H1 (cell line): ENCODE results near the gene MMP3. TPM values are rescaled to one million over a fixed set of nuclear protein-coding genes. Genes with fewer than 3 reads are reported as not detected.

Experiments used
- CTCF ChIA-PET: fragments of 300-600 bp; sonication (Branson Sonifier 250); formaldehyde crosslinking; loops from one replicate; lab custom pipeline; 2021; ENCODE audit not compliant: partially characterized antibody; lab: Charles Lee
- POLR2A ChIA-PET: fragments of 300-600 bp; sonication (Branson Sonifier 250); formaldehyde crosslinking; loops from one replicate; lab custom pipeline; 2021; ENCODE audit warnings: inconsistent platforms; ENCODE audit not compliant: partially characterized antibody; lab: Charles Lee
- DNase-seq, 2 experiments: peaks; one replicate each; pipeline versions ENCODE4 v3.0.0 to v3.0.0-alpha.2; 2010 to 2022; ENCODE audit warnings: low spot score in 2 of 2, low read depth in 1 of 2, mixed read lengths in 1 of 2
- FAIRE-seq: peaks from 2 replicates; lab custom pipeline; 2011; peaks lifted over from hg19 to GRCh38; lab: Jason Lieb, UNC
- H2AFZ ChIP-seq: 2 replicates; pipeline ENCODE4 v1.8.1; 2012; ENCODE audit warnings: low read length, inconsistent platforms
- H2AK5ac ChIP-seq: 2 replicates; pipeline ENCODE4 v1.6.1; 2013; ENCODE audit warnings: low read depth, low read length
- H2BK120ac ChIP-seq: replicated peaks from 2 replicates; pipeline ENCODE3; 2013; ENCODE audit warnings: low read depth, low read length, inconsistent platforms
- H2BK12ac ChIP-seq: 2 replicates; pipeline ENCODE4 v1.6.1; 2013; ENCODE audit warnings: low read depth, low read length
- H2BK15ac ChIP-seq: 2 replicates; pipeline ENCODE4 v1.6.1; 2013; ENCODE audit warnings: low read length
- H2BK20ac ChIP-seq: 2 replicates; pipeline ENCODE4 v1.6.1; 2013; ENCODE audit warnings: low read length
- H2BK5ac ChIP-seq: 2 replicates; pipeline ENCODE4 v1.6.1; 2013; ENCODE audit warnings: low read depth, low read length
- H3K14ac ChIP-seq: 2 replicates; pipeline ENCODE4 v1.6.1; 2013; ENCODE audit warnings: inconsistent platforms; ENCODE audit not compliant: insufficient read length
- H3K18ac ChIP-seq: 2 replicates; pipeline ENCODE4 v1.6.1; 2013; ENCODE audit warnings: low read length; ENCODE audit errors: extremely low read depth
- H3K23ac ChIP-seq: 2 replicates; pipeline ENCODE4 v1.6.1; 2013; ENCODE audit warnings: inconsistent platforms; ENCODE audit not compliant: insufficient read length
- H3K23me2 ChIP-seq: 2 replicates; pipeline ENCODE4 v1.6.1; 2013; ENCODE audit warnings: low read depth, low read length
- H3K27ac ChIP-seq: 2 replicates; pipeline ENCODE4 v1.6.1; 2011; ENCODE audit warnings: low read depth, low read length, inconsistent platforms
- H3K27me3 ChIP-seq, 4 experiments: replicated peaks in 1 of 4; 1 replicate in 1 of 4; 2 replicates in 3 of 4; pipeline versions ENCODE4 v1.6.1 to v1.8.1; 2011 to 2013; ENCODE audit warnings: low read length in 3 of 4, mild to moderate bottlenecking in 3 of 4, inconsistent platforms in 2 of 4, mixed read lengths in 2 of 4, moderate library complexity in 1 of 4; ENCODE audit not compliant: control insufficient read depth in 3 of 4, insufficient read depth in 3 of 4; ENCODE audit errors: extremely low read depth in 1 of 4
- H3K36me3 ChIP-seq, 4 experiments: 2 replicates each; pipeline versions ENCODE4 v1.6.1 to v1.8.1; 2011 to 2013; ENCODE audit warnings: mild to moderate bottlenecking in 4 of 4, low read length in 3 of 4, moderate library complexity in 2 of 4, control low read depth in 1 of 4, inconsistent platforms in 1 of 4; ENCODE audit not compliant: insufficient read depth in 4 of 4, control insufficient read depth in 2 of 4
- H3K4ac ChIP-seq: replicated peaks from 2 replicates; pipeline ENCODE3; 2013; ENCODE audit warnings: low read length, low read depth, mixed read lengths, inconsistent platforms; ENCODE audit not compliant: insufficient read length
- H3K4me1 ChIP-seq, 4 experiments: replicated peaks in 1 of 4; 1 replicate in 1 of 4; 2 replicates in 3 of 4; pipeline versions ENCODE4 v1.6.1 to v1.8.1; 2011 to 2013; ENCODE audit warnings: low read length in 3 of 4, inconsistent platforms in 2 of 4, mixed read lengths in 1 of 4; ENCODE audit not compliant: insufficient read depth in 4 of 4, control insufficient read depth in 3 of 4
- H3K4me2 ChIP-seq, 2 experiments: 2 replicates each; pipeline versions ENCODE4 v1.6.1 to v1.8.1; 2011 to 2013; ENCODE audit warnings: low read depth in 2 of 2, low read length in 2 of 2, control low read depth in 1 of 2, inconsistent platforms in 1 of 2, mild to moderate bottlenecking in 1 of 2; ENCODE audit not compliant: insufficient read depth in 1 of 2
- H3K4me3 ChIP-seq, 4 experiments: fragments of 200-600, 300-600 bp in 1 of 4; sonication (generic), shearing (Covaris generic), sonication (Bioruptor Twin) in 1 of 4; 2 replicates each; pipeline versions ENCODE4 v1.5.1 to v1.8.1; 2011 to 2016; ENCODE audit warnings: low read length in 4 of 4, low read depth in 3 of 4, control low read depth in 2 of 4, inconsistent platforms in 2 of 4, mild to moderate bottlenecking in 2 of 4, mixed read lengths in 1 of 4, moderate library complexity in 1 of 4; ENCODE audit not compliant: insufficient read depth in 2 of 4; ENCODE audit errors: extremely low read depth in 1 of 4
- H3K56ac ChIP-seq: replicated peaks from 2 replicates; pipeline ENCODE3; 2013; ENCODE audit warnings: low read depth, mild to moderate bottlenecking, mixed read lengths, low read length, inconsistent platforms; ENCODE audit not compliant: insufficient read length
- H3K79me1 ChIP-seq: 2 replicates; pipeline ENCODE4 v1.6.1; 2013; ENCODE audit warnings: low read depth, low read length, control low read depth
- H3K79me2 ChIP-seq, 2 experiments: 2 replicates each; pipeline versions ENCODE4 v1.6.1 to v1.8.1; 2012 to 2013; ENCODE audit warnings: low read length in 2 of 2, mild to moderate bottlenecking in 2 of 2, inconsistent platforms in 1 of 2; ENCODE audit not compliant: insufficient read depth in 2 of 2, control insufficient read depth in 1 of 2
- H3K9ac ChIP-seq, 4 experiments: replicated peaks in 1 of 4; 1 replicate in 1 of 4; 2 replicates in 3 of 4; pipeline versions ENCODE4 v1.6.1 to v1.8.1; 2011 to 2013; ENCODE audit warnings: low read depth in 3 of 4, low read length in 3 of 4, control low read depth in 2 of 4, mild to moderate bottlenecking in 2 of 4, moderate library complexity in 2 of 4, inconsistent platforms in 1 of 4; ENCODE audit errors: extremely low read depth in 1 of 4
- H3K9me3 ChIP-seq, 2 experiments: 2 replicates each; pipeline versions ENCODE4 v1.6.1 to v1.8.1; 2012 to 2013; ENCODE audit warnings: mild to moderate bottlenecking in 2 of 2, moderate library complexity in 2 of 2, control low read depth in 1 of 2, inconsistent platforms in 1 of 2, low read depth in 1 of 2, low read length in 1 of 2, mixed read lengths in 1 of 2; ENCODE audit not compliant: insufficient read depth in 2 of 2
- H4K20me1 ChIP-seq, 2 experiments: replicated peaks in 1 of 2; 2 replicates each; pipeline versions ENCODE3 to v1.8.1; 2011 to 2013; ENCODE audit warnings: inconsistent platforms in 2 of 2, low read length in 2 of 2, mild to moderate bottlenecking in 1 of 2; ENCODE audit not compliant: insufficient read depth in 2 of 2, control insufficient read depth in 1 of 2
- H4K5ac ChIP-seq: 2 replicates; pipeline ENCODE4 v1.6.1; 2013; ENCODE audit warnings: low read length, low read depth, mixed read lengths, inconsistent platforms; ENCODE audit not compliant: insufficient read length
- H4K8ac ChIP-seq: 2 replicates; pipeline ENCODE4 v1.8.0; 2013; ENCODE audit warnings: mild to moderate bottlenecking, moderate library complexity, low read length, inconsistent platforms; ENCODE audit not compliant: insufficient read depth; ENCODE audit errors: extremely low read depth
- H4K91ac ChIP-seq: replicated peaks from 2 replicates; pipeline ENCODE3; 2013; ENCODE audit warnings: low read length, mixed read lengths, inconsistent platforms; ENCODE audit not compliant: insufficient read length
- CHD1 ChIP-seq: IDR thresholded peaks from 2 replicates; pipeline ENCODE4 v1.6.1; 2012; ENCODE audit warnings: low read depth, low read length, improper control_type of control experiment
- EZH2 ChIP-seq: fragments of 200-600 bp; sonication (generic); IDR thresholded peaks from 2 replicates; pipeline ENCODE4 v1.7.1; 2012; ENCODE audit warnings: low read depth, mild to moderate bottlenecking, moderate library complexity, low read length, inconsistent platforms; ENCODE audit not compliant: severe bottlenecking
- KDM1A ChIP-seq: fragments of 200-600, 300-600 bp; sonication (generic); IDR thresholded peaks from 2 replicates; pipeline ENCODE4 v1.7.1; 2016; ENCODE audit warnings: mild to moderate bottlenecking, low read length, borderline replicate concordance
- SP4 ChIP-seq: IDR thresholded peaks from 2 replicates; pipeline ENCODE4 v1.6.1; 2012; ENCODE audit warnings: low read length, inconsistent platforms
- WGBS, 2 experiments: shearing (Covaris generic) in 1 of 2; methylation state at CpG; one replicate each; pipeline versions ENCODE4 v1.1.6 to v1.1.7; 2013 to 2015; ENCODE audit warnings: low lambda C conversion rate in 2 of 2, mixed read lengths in 2 of 2, inconsistent platforms in 1 of 2, low coverage in 1 of 2, missing lambda C conversion rate in 1 of 2; ENCODE audit not compliant: insufficient replicate concordance in 2 of 2, insufficient coverage in 1 of 2, insufficient read length in 1 of 2; ENCODE audit errors: extremely low coverage in 1 of 2, missing lambda C conversion rate in 1 of 2; 5-methylcytosine and 5-hydroxymethylcytosine counted together
- polyA plus RNA-seq, 7 experiments: library from polyadenylated mRNA; depleted of rRNA in 3 of 7; stranded (reverse) in 5 of 7; unstranded in 2 of 7; fragments of >200 nt in 5 of 7; fragments of 200-250 nt in 2 of 7; gene quantifications; 1 replicate in 5 of 7; 2 replicates in 1 of 7; 4 replicates in 1 of 7; pipeline versions ENCODE4 v1.2.1 to v1.2.3, GENCODE V29; 2011 to 2013; ENCODE audit warnings: missing spikeins in 2 of 7, mixed read lengths in 2 of 7
- total RNA-seq: library from RNA; stranded (reverse); fragmentation: NEBNext Ultra II Directional; extraction: Animal tissue kit (Norgen Biotek cat#: 25700); gene quantifications from 2 replicates; pipeline ENCODE4 v1.2.1, GENCODE V29; 2021

The MMP3 gene
- total and polyA plus RNA-seq, 2 of the 8 experiments (the other 6 are each of a cell fraction or from before 2014, with no cell fraction given), result not detected

GRCh38 chr11:102837646-102838045, 5.8 kb downstream of the MMP3 start:
- no peak overlapping the region for H4K91ac ChIP-seq
- no peaks in the 10 kb centered on the region for H3K36me3 ChIP-seq
- no peak overlapping the region for H3K56ac ChIP-seq
- H3K79me1 ChIP-seq, result no peaks in the 10 kb centered on the region
- POLR2A ChIA-PET, result no interaction called here
- H4K20me1 ChIP-seq, result no peaks in the 10 kb centered on the region
- no peak overlapping the region for H2BK12ac ChIP-seq
- no peak overlapping the region for H2BK20ac ChIP-seq
- no peak overlapping the region for H2BK15ac ChIP-seq
- no peak overlapping the region for H3K14ac ChIP-seq
- no peak overlapping the region for H3K27ac ChIP-seq
- no peaks in the 10 kb centered on the region for H3K79me2 ChIP-seq
- 88% methylated on average over 2 of the region's 2 CpGs; no CpG with 5 or more reads in 1 of the 2 experiments for WGBS, 2 experiments
- no peak overlapping the region for H3K4me3 ChIP-seq
- TF ChIP-seq CHD1, result no peak
- no peak for TF ChIP-seq EZH2
- no peak for TF ChIP-seq KDM1A
- TF ChIP-seq SP4, result no peak
- TF ChIP-seq, all 59 proteins: peak for 0
- Histone ChIP-seq H3K4me1 (peaks cover 0 to 7% (median 1%) of the 10 kb centered on the region in 4 experiments; a peak in 4 of 7 replicates), H4K5ac (no peak overlapping the region), H4K8ac (no peak overlapping the region), H2BK120ac (no peak overlapping the region), H2AK5ac (no peak overlapping the region), H3K9me3 (no peaks in the 10 kb centered on the region), H3K23ac (no peak overlapping the region), H3K4ac (no peak overlapping the region), H2AFZ (no peak overlapping the region), H3K23me2 (no peaks in the 10 kb centered on the region), H3K9ac (no peak overlapping the region), H3K4me2 (no peak overlapping the region), H2BK5ac (no peak overlapping the region), H3K18ac (no peak overlapping the region), H3K27me3 (no peaks in the 10 kb centered on the region)
- DNase-seq (no peak), FAIRE-seq (no peak)
- CTCF ChIA-PET, result interaction anchor here (0.9 to 2.3 kb wide), 3 partner anchors 43 to 104 kb away, joined by 3 to 7 read pairs (median 4); no protein-coding TSS in a partner anchor
